Erythroblast (primary cell): Measurements from ENCODE around the gene PLCB3.
A peak's percentile ranks its signal among the peaks of the same experiment; 100 is the strongest.

Experiments used
- DNase-seq, 2 experiments: peaks; one replicate each; lab custom pipeline; 2025; lab: John Stamatoyannopoulos, UW
- GATA1 ChIP-seq: IDR thresholded peaks from 2 replicates; pipeline ENCODE4 v1.6.1; 2011; ENCODE audit warnings: low read depth, mild to moderate bottlenecking, control low read depth, low read length, moderate library complexity
- POLR2A ChIP-seq: IDR thresholded peaks from 2 replicates; pipeline ENCODE4 v1.6.1; 2011; ENCODE audit warnings: mild to moderate bottlenecking, low read length

PLCB3 gene

GRCh38 chr11:64266339-64266738 lies 15.0 kb downstream of the PLCB3 start:
- TF ChIP-seq POLR2A = no peak
- TF ChIP-seq GATA1 = no peak
- DNase-seq = no peak

- TF ChIP-seq POLR2A (no peak), GATA1 (no peak)
- DNase-seq = no peak
Measured at GRCh38 chr11:64267207-64267945, 16.0 kb downstream of the PLCB3 start.

- no peak for TF ChIP-seq POLR2A
- TF ChIP-seq GATA1 = peak; percentile 43
- DNase-seq = peak; percentile 50 to 67
Measured at GRCh38 chr11:64268025-64268892, 16.9 kb downstream of the PLCB3 start.

GRCh38 chr11:64268893-64269539 lies 17.7 kb downstream of the PLCB3 start:
- TF ChIP-seq GATA1 = no peak
- peak; percentile 33 for TF ChIP-seq POLR2A
- DNase-seq = peak; percentile 57 to 70

GRCh38 chr11:64269540-64270220 lies 18.4 kb downstream of the PLCB3 start:
- TF ChIP-seq GATA1 (no peak), POLR2A (peak; percentile 83)
- DNase-seq = peak; percentile 98 to 99

GRCh38 chr11:64275031-64275800 lies 23.9 kb downstream of the PLCB3 start:
- no peak for TF ChIP-seq POLR2A
- no peak for TF ChIP-seq GATA1
- no peak for DNase-seq

GRCh38 chr11:64275841-64276240 lies 24.5 kb downstream of the PLCB3 start:
- no peak for TF ChIP-seq GATA1
- TF ChIP-seq POLR2A = no peak
- DNase-seq = no peak

GRCh38 chr11:64276653-64277431 lies 25.5 kb downstream of the PLCB3 start:
- no peak for DNase-seq
- no peak for TF ChIP-seq GATA1
- no peak for TF ChIP-seq POLR2A

GRCh38 chr11:64278576-64279190 lies 27.4 kb downstream of the PLCB3 start:
- DNase-seq = no peak
- TF ChIP-seq POLR2A = no peak
- no peak for TF ChIP-seq GATA1

- TF ChIP-seq GATA1 (no peak), POLR2A (no peak)
Measured at GRCh38 chr11:64281957-64282770, 30.8 kb downstream of the PLCB3 start.

GRCh38 chr11:64283092-64283491 lies 31.8 kb downstream of the PLCB3 start:
- TF ChIP-seq GATA1 = no peak
- no peak for DNase-seq

More at GRCh38 chr11:64281957-64282770, 30.8 kb downstream of the PLCB3 start:
- DNase-seq = no peak
